DOHH2 (cell line): Measurements from ENCODE around the gene RPRML.

ENCODE experiments used
- H3F3A ChIP-seq: fragments of 200-600 bp; sonication (generic), shearing (Covaris generic); 2 replicates; pipeline ENCODE4 v1.6.0; 2016; ENCODE audit warnings: antibody characterized with exemption, mild to moderate bottlenecking; ENCODE audit not compliant: control insufficient read depth, insufficient read depth
- H3K27ac ChIP-seq: fragments of 200-600 bp; sonication (generic); 2 replicates; pipeline ENCODE4 v1.5.1; 2014; ENCODE audit warnings: low read depth, mild to moderate bottlenecking, low read length, moderate library complexity
- H3K27me3 ChIP-seq: fragments of 200-600 bp; sonication (generic); 2 replicates; pipeline ENCODE4 v1.6.1; 2014; ENCODE audit warnings: mild to moderate bottlenecking, low read length, mixed read lengths; ENCODE audit not compliant: control insufficient read depth
- H3K36me3 ChIP-seq: fragments of 200-600 bp; sonication (generic); 2 replicates; pipeline ENCODE4 v1.6.1; 2014; ENCODE audit warnings: mild to moderate bottlenecking, low read length, moderate library complexity, mixed read lengths; ENCODE audit not compliant: control insufficient read depth
- H3K4me1 ChIP-seq: fragments of 200-600 bp; sonication (generic); 2 replicates; pipeline ENCODE4 v1.6.1; 2014; ENCODE audit warnings: mild to moderate bottlenecking, low read length, mixed read lengths; ENCODE audit not compliant: control insufficient read depth
- H3K4me2 ChIP-seq: fragments of 200-600 bp; sonication (generic); 2 replicates; pipeline ENCODE4 v1.6.0; 2014; ENCODE audit warnings: mild to moderate bottlenecking, low read length, moderate library complexity
- H3K4me3 ChIP-seq: fragments of 200-600 bp; sonication (generic); 2 replicates; pipeline ENCODE4 v1.5.1; 2014; ENCODE audit warnings: mild to moderate bottlenecking, low read length, mixed read lengths
- H3K79me2 ChIP-seq: fragments of 200-600 bp; sonication (generic); 2 replicates; pipeline ENCODE4 v1.6.1; 2014; ENCODE audit warnings: mild to moderate bottlenecking, low read length, mixed read lengths; ENCODE audit not compliant: control insufficient read depth
- H3K9me2 ChIP-seq: fragments of 200-600 bp; sonication (generic); replicated peaks from 2 replicates; pipeline ENCODE4 v1.6.1; 2014; ENCODE audit warnings: mild to moderate bottlenecking, low read length, mixed read lengths; ENCODE audit not compliant: control insufficient read depth
- H3K9me3 ChIP-seq: fragments of 200-600 bp; sonication (generic); 2 replicates; pipeline ENCODE4 v1.6.1; 2014; ENCODE audit warnings: antibody characterized with exemption, low read length, mixed read lengths; ENCODE audit not compliant: control insufficient read depth, insufficient read depth
- H4K20me1 ChIP-seq: fragments of 200-600 bp; sonication (generic); 2 replicates; pipeline ENCODE4 v1.6.0; 2014; ENCODE audit warnings: low read depth, mild to moderate bottlenecking, antibody characterized with exemption, low read length, moderate library complexity; ENCODE audit not compliant: control insufficient read depth, insufficient read depth
- EZH2phosphoT487 ChIP-seq: fragments of 200-600 bp; sonication (generic); IDR thresholded peaks from 2 replicates; pipeline ENCODE4 v1.6.1; 2017; ENCODE audit warnings: borderline replicate concordance, mild to moderate bottlenecking, antibody characterized with exemption, low read length, moderate library complexity, mixed read lengths
- TF ChIP-seq, protein P1 (sequence below): fragments of 200-600 bp; sonication (generic); IDR thresholded peaks from one replicate; pipeline ENCODE4 v1.5.1; 2014; ENCODE audit warnings: antibody characterized with exemption, mild to moderate bottlenecking, low read depth, low read length; ENCODE audit not compliant: poor library complexity, severe bottlenecking

RPRML gene

GRCh38 chr17:46928467-46929261 is 50.4 kb downstream of the RPRML start:
- H3F3A ChIP-seq = no peaks in the 10 kb centered on the region
- no peaks in the 10 kb centered on the region for H3K9me2 ChIP-seq
- peaks cover 54% of the 10 kb centered on the region for H3K36me3 ChIP-seq
- H4K20me1 ChIP-seq = peaks cover 10% of the 10 kb centered on the region; the same call in 1 of the 2 replicates
- no peak overlapping the region for H3K27ac ChIP-seq
- H3K79me2 ChIP-seq = peaks cover 60% of the 10 kb centered on the region
- H3K4me3 ChIP-seq = no peak overlapping the region
- no peaks in the 10 kb centered on the region for H3K9me3 ChIP-seq
- no peaks in the 10 kb centered on the region for H3K27me3 ChIP-seq
- H3K4me1 ChIP-seq = peaks cover 11% of the 10 kb centered on the region
- TF ChIP-seq, protein P1, sequence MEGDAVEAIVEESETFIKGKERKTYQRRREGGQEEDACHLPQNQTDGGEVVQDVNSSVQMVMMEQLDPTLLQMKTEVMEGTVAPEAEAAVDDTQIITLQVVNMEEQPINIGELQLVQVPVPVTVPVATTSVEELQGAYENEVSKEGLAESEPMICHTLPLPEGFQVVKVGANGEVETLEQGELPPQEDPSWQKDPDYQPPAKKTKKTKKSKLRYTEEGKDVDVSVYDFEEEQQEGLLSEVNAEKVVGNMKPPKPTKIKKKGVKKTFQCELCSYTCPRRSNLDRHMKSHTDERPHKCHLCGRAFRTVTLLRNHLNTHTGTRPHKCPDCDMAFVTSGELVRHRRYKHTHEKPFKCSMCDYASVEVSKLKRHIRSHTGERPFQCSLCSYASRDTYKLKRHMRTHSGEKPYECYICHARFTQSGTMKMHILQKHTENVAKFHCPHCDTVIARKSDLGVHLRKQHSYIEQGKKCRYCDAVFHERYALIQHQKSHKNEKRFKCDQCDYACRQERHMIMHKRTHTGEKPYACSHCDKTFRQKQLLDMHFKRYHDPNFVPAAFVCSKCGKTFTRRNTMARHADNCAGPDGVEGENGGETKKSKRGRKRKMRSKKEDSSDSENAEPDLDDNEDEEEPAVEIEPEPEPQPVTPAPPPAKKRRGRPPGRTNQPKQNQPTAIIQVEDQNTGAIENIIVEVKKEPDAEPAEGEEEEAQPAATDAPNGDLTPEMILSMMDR = no peak
- TF ChIP-seq EZH2phosphoT487 = no peak
- H3K4me2 ChIP-seq = no peak overlapping the region
